H1 (cell line): ENCODE data around the gene UBA6. TPM values are rescaled to one million over a fixed set of nuclear protein-coding genes. Genes with fewer than 3 reads are reported as not detected.

Experiments used
- ASH2L ChIP-seq: fragments of 200-600, 300-600 bp; sonication (generic); IDR thresholded peaks from one replicate; pipeline ENCODE4 v1.7.1; 2017; ENCODE audit warnings: low read length
- CBX5 ChIP-seq: fragments of 300-800, 300-1000 bp; sonication (generic); IDR thresholded peaks from 2 replicates; pipeline ENCODE4 v1.7.1; 2016; ENCODE audit warnings: antibody characterized with exemption, low read length, low read depth
- CHD7 ChIP-seq: fragments of 300-600 bp; sonication (generic); IDR thresholded peaks from 2 replicates; pipeline ENCODE4 v1.7.1; 2012; ENCODE audit warnings: low read length, moderate library complexity, mild to moderate bottlenecking, inconsistent platforms; ENCODE audit not compliant: insufficient replicate concordance
- CTBP2 ChIP-seq: IDR thresholded peaks from 2 replicates; pipeline ENCODE4 v1.7.0; 2011; ENCODE audit warnings: borderline replicate concordance, mild to moderate bottlenecking, moderate library complexity, mixed read lengths, low read length; ENCODE audit not compliant: insufficient read depth, insufficient read length
- GTF2F1 ChIP-seq: IDR thresholded peaks from 2 replicates; pipeline ENCODE4 v1.6.1; 2012; ENCODE audit warnings: low read depth, low read length, improper control_type of control experiment, borderline replicate concordance
- JUND ChIP-seq: IDR thresholded peaks from 2 replicates; pipeline ENCODE4 v1.6.1; 2011; ENCODE audit warnings: mild to moderate bottlenecking, improper control_type of control experiment, low read length
- MAFK ChIP-seq: IDR thresholded peaks from 2 replicates; pipeline ENCODE4 v1.6.1; 2012; ENCODE audit warnings: low read depth, mild to moderate bottlenecking, improper control_type of control experiment, low read length
- SP1 ChIP-seq: IDR thresholded peaks from 2 replicates; pipeline ENCODE4 v1.6.1; 2011; ENCODE audit warnings: low read depth, low read length
- TBP ChIP-seq: IDR thresholded peaks from 2 replicates; pipeline ENCODE4 v1.6.1; 2011; ENCODE audit warnings: low read depth, low read length, improper control_type of control experiment
- polyA plus RNA-seq, 7 experiments: library from polyadenylated mRNA; depleted of rRNA in 3 of 7; stranded (reverse) in 5 of 7; unstranded in 2 of 7; fragments of >200 nt in 5 of 7; fragments of 200-250 nt in 2 of 7; gene quantifications; 1 replicate in 5 of 7; 2 replicates in 1 of 7; 4 replicates in 1 of 7; pipeline versions ENCODE4 v1.2.1 to v1.2.3, GENCODE V29; 2011 to 2013; ENCODE audit warnings: missing spikeins in 2 of 7, mixed read lengths in 2 of 7
- total RNA-seq: library from RNA; stranded (reverse); fragmentation: NEBNext Ultra II Directional; extraction: Animal tissue kit (Norgen Biotek cat#: 25700); gene quantifications from 2 replicates; pipeline ENCODE4 v1.2.1, GENCODE V29; 2021

UBA6 gene
- total and polyA plus RNA-seq, 2 of the 8 experiments (the other 6 are each of a cell fraction or from before 2014, with no cell fraction given) = 17.4 to 74.3 TPM

DNA sequence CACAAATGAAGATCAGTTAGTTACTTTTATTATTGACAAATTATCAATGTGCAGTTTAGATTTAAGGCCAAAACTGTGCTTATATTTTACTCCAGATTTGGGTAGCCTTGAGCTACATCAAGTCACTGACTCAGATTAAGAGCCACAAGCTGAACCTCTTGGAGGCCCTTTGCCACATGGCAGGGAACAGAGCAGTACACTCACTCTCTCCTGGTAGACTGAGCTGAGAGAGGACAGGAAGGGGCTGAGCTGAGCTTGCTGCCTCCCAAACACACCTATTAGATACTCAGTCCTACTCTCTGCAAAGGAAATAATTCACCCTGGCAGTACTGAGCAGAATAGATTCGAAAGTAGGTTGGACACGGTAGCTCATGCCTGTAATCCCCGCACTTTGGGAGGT, 134.6 kb downstream of the UBA6 start (continued):
- TF ChIP-seq CHD7 = no peak
- TF ChIP-seq CTBP2 = no peak
- no peak for TF ChIP-seq TBP
- no peak for TF ChIP-seq SP1
- no peak for TF ChIP-seq CBX5
- no peak for TF ChIP-seq JUND
- no peak for TF ChIP-seq MAFK
- TF ChIP-seq ASH2L = no peak
- no peak for TF ChIP-seq GTF2F1
